OCI-LY1 (cell line): Measurements from ENCODE around the gene ADAM12.

Experiments
- CTCF ChIP-seq: fragments of 200-600 bp; sonication (generic), shearing (Covaris generic); IDR thresholded peaks from 2 replicates; pipeline ENCODE4 v1.5.1; 2017; ENCODE audit warnings: mild to moderate bottlenecking, antibody characterized with exemption, low read length, moderate library complexity, mixed read lengths
- EZH2 ChIP-seq: fragments of 200-600 bp; sonication (generic), shearing (Covaris generic); IDR thresholded peaks from 2 replicates; pipeline ENCODE4 v1.8.0; 2017; ENCODE audit warnings: borderline replicate concordance, mixed run types, mild to moderate bottlenecking, antibody characterized with exemption, low read length, moderate library complexity, mixed read lengths

DNA sequence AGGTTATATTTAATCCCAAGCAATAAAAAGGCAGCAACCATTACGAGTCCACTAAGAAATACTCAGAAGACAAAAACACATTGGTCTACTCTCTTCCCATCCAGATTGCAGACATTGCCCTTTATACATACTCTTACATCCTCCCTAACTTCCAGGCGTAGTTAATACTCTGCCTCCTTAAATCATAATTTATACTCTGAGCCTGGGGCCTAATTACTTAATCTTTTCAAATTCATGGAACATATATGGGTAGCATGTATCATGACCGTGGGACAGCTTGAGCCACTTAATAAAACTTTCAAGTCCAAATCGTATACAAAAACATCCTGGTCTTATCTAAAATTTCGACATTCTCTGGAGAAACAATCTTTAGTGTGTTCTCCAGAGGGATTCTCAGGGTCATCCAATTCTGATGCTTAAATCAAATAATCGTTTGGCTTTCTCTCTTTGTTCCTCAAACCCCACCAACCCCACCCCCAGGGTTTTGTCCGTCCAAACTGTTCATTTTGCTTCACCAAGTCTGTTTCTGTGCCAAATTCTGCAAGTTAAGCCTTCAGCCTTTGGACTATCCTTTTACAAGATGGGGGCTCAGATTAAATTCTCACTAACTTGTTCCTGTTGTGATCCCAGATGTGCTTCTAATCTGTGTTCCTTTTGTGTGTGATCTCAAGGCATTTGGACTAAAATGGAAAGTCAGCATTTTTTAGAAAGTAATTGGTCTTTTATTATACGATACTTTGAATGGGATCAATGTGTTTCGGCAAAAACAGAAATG is 86.4 kb downstream of the ADAM12 start:
- no peak for TF ChIP-seq CTCF
- no peak for TF ChIP-seq EZH2
